Measurements from ENCODE around the gene FXYD4. TPM values are rescaled to one million over a fixed set of nuclear protein-coding genes. Genes with fewer than 3 reads are reported as not detected.
A peak's percentile ranks its signal among the peaks of the same experiment; 100 is the strongest.

Gene FXYD4
- total RNA-seq, 1 experiment from 2014 or later, result not detected

DNA sequence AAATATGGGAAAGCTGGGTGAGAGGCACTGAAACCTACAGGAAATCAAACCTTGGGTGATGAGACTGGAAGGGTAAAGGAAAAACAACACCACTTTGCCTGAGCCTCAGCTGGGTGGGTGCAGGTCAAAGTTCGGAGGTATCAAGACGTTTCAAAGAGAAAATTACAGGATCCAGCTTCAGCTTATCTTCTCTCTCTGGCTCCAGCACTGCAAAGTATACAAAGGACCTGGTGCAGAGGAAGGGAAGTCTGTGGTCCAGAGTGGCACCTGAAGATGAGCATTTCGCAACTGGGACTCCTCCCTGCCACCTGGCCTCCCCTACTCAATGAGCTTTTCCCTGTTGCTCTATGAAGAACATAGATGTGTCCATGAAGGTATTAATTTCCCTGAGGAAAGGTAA lies 6.4 kb upstream of the FXYD4 start:
- POLR2A ChIA-PET, result interaction anchor here (0.5 kb wide), 1 partner anchor 8 kb away, joined by 5 read pairs; no protein-coding TSS in a partner anchor
- no peaks in the 10 kb centered on the region for H3K36me3 ChIP-seq (ENCODE audit: control insufficient read depth, insufficient read depth, low read length)
- Mint-ChIP-seq H3K4me3 (ENCODE audit: unreplicated experiment) (no peak overlapping the region), H3K27ac (ENCODE audit: unreplicated experiment) (no peak overlapping the region), H3K36me3 (ENCODE audit: insufficient read depth, unreplicated experiment) (peaks cover 10% of the 10 kb centered on the region), H3K9me3 (ENCODE audit: unreplicated experiment) (no peaks in the 10 kb centered on the region), H3K27me3 (ENCODE audit: insufficient read depth, unreplicated experiment) (no peaks in the 10 kb centered on the region), H3K4me1 (ENCODE audit: low read depth, unreplicated experiment) (peaks cover 21% of the 10 kb centered on the region)
- H3K27me3 ChIP-seq (replicated peaks; ENCODE audit: control insufficient read depth, insufficient read depth, low read length), result no peaks in the 10 kb centered on the region
- TF ChIP-seq, protein P1, sequence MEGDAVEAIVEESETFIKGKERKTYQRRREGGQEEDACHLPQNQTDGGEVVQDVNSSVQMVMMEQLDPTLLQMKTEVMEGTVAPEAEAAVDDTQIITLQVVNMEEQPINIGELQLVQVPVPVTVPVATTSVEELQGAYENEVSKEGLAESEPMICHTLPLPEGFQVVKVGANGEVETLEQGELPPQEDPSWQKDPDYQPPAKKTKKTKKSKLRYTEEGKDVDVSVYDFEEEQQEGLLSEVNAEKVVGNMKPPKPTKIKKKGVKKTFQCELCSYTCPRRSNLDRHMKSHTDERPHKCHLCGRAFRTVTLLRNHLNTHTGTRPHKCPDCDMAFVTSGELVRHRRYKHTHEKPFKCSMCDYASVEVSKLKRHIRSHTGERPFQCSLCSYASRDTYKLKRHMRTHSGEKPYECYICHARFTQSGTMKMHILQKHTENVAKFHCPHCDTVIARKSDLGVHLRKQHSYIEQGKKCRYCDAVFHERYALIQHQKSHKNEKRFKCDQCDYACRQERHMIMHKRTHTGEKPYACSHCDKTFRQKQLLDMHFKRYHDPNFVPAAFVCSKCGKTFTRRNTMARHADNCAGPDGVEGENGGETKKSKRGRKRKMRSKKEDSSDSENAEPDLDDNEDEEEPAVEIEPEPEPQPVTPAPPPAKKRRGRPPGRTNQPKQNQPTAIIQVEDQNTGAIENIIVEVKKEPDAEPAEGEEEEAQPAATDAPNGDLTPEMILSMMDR (IDR thresholded peaks at IDR 0.05; ENCODE audit: insufficient read depth in 1 of 2, low read depth in 1 of 2, low read length in 1 of 2, severe bottlenecking in 1 of 2, unreplicated experiment in 1 of 2), result no peak
- no TSS peak for BruUV-seq (replicated peaks)
- H3K4me3 ChIP-seq (ENCODE audit: low read depth, low read length), result no peak overlapping the region
- DNase-seq, result no peak
- intact Hi-C loops (cut with micrococcal nuclease; ENCODE audit: unreplicated experiment), result no loop called here
- CTCF ChIA-PET, result interaction anchor here (0.5 kb wide), 1 partner anchor 71 kb away, joined by 3 read pairs; no protein-coding TSS in a partner anchor
- no peaks in the 10 kb centered on the region for H3K9me3 ChIP-seq
- H3K4me1 ChIP-seq, result peaks cover 11% of the 10 kb centered on the region

DNA sequence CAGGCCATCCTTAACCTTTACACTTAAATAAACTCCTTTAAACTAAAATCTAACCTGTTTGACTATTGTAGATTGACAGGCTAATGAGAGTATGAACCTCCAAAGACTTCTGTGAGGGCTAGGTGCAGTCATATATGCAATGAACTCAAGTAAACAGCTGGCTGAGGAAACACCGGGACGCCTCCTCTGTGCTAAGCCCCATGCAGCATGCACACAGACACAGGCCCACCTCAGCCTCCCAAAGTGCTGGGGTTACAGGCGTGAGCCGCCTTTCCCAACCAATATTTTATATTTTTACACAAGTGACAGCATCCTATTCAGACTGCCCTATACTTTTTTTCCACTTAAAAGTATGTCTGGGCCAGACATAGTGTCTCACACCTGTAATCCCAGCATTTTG lies 1.5 kb upstream of the FXYD4 start:
- Histone ChIP-seq H3K4me3 (ENCODE audit: low read depth, low read length) (no peak overlapping the region), H3K27me3 (replicated peaks; ENCODE audit: control insufficient read depth, insufficient read depth, low read length) (no peaks in the 10 kb centered on the region), H3K4me1 (peaks cover 7% of the 10 kb centered on the region), H3K36me3 (ENCODE audit: control insufficient read depth, insufficient read depth, low read length) (no peaks in the 10 kb centered on the region), H3K9me3 (no peaks in the 10 kb centered on the region)
- TF ChIP-seq, protein P1 (IDR thresholded peaks at IDR 0.05; ENCODE audit: insufficient read depth in 1 of 2, low read depth in 1 of 2, low read length in 1 of 2, severe bottlenecking in 1 of 2, unreplicated experiment in 1 of 2), result no peak
- H3K4me3 Mint-ChIP-seq (ENCODE audit: unreplicated experiment), result no peak overlapping the region
- CTCF ChIA-PET, result no interaction called here
- H3K36me3 Mint-ChIP-seq (ENCODE audit: insufficient read depth, unreplicated experiment), result no peaks in the 10 kb centered on the region
- POLR2A ChIA-PET, result no interaction called here
- BruUV-seq (replicated peaks), result no TSS peak
- intact Hi-C loops (cut with micrococcal nuclease; ENCODE audit: unreplicated experiment), result no loop called here
- H3K4me1 Mint-ChIP-seq (ENCODE audit: low read depth, unreplicated experiment), result peaks cover 10% of the 10 kb centered on the region
- no peak for DNase-seq
- peak overlapping the region; percentile 31 for H3K27ac Mint-ChIP-seq (ENCODE audit: unreplicated experiment)
- no peaks in the 10 kb centered on the region for H3K9me3 Mint-ChIP-seq (ENCODE audit: unreplicated experiment)
- H3K27me3 Mint-ChIP-seq (ENCODE audit: insufficient read depth, unreplicated experiment), result no peaks in the 10 kb centered on the region

DNA sequence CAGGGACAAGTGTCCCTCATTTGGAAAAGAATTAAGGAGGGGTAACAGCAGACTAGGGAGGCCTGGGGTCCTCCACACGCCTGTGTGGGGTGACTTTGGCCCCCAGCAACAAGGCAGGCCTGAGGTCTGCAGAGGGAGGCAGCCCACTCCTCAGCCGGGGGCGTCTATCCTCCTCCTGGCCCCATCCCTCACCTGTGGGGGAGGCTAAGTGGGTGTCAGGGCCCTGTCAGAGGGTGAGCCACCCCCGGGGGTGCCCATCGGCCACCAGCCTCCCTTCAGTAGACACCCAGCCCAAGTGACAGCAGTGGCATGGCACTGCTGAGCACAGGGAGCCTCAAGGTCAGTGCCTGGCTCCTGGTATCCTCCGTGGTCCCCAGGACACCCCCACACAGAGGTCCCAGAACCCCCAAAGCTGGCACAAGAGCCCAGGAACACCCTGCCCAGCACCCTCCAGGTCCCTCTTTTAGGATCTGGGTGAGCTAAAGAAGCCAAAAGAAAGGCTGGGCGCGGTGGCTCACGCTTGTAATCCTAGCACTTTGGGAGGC lies 693 bp upstream of the FXYD4 start:
- Mint-ChIP-seq H3K27ac (ENCODE audit: unreplicated experiment) (no peak overlapping the region), H3K9me3 (ENCODE audit: unreplicated experiment) (no peaks in the 10 kb centered on the region), H3K4me3 (ENCODE audit: unreplicated experiment) (no peak overlapping the region), H3K27me3 (ENCODE audit: insufficient read depth, unreplicated experiment) (no peaks in the 10 kb centered on the region), H3K4me1 (ENCODE audit: low read depth, unreplicated experiment) (peaks cover 14% of the 10 kb centered on the region), H3K36me3 (ENCODE audit: insufficient read depth, unreplicated experiment) (no peaks in the 10 kb centered on the region)
- Histone ChIP-seq H3K4me3 (ENCODE audit: low read depth, low read length) (no peak overlapping the region), H3K4me1 (peaks cover 7% of the 10 kb centered on the region), H3K9me3 (no peaks in the 10 kb centered on the region), H3K27me3 (replicated peaks; ENCODE audit: control insufficient read depth, insufficient read depth, low read length) (no peaks in the 10 kb centered on the region), H3K36me3 (ENCODE audit: control insufficient read depth, insufficient read depth, low read length) (no peaks in the 10 kb centered on the region)
- ChIA-PET POLR2A (no interaction called here), CTCF (no interaction called here)
- TF ChIP-seq, protein P1 (IDR thresholded peaks at IDR 0.05; ENCODE audit: insufficient read depth in 1 of 2, low read depth in 1 of 2, low read length in 1 of 2, severe bottlenecking in 1 of 2, unreplicated experiment in 1 of 2), result no peak
- intact Hi-C loops (cut with micrococcal nuclease; ENCODE audit: unreplicated experiment), result no loop called here
- DNase-seq, result no peak
- no TSS peak for BruUV-seq (replicated peaks)
